Fibroblast of gingiva (primary cell): Measurements from ENCODE around the gene MYO1D.
A peak's percentile ranks its signal among the peaks of the same experiment; 100 is the strongest.

Source experiments
- DNase-seq: peaks from one replicate; pipeline ENCODE4 v3.0.0-alpha.2; 2011; ENCODE audit warnings: low read depth

Gene MYO1D

GRCh38 chr17:32819035-32819434 is 57.9 kb downstream of the MYO1D start:
- DNase-seq, result peak; percentile 66

- DNase-seq, result no peak
Observed at GRCh38 chr17:32815460-32815859, 61.5 kb downstream of the MYO1D start.

DNA sequence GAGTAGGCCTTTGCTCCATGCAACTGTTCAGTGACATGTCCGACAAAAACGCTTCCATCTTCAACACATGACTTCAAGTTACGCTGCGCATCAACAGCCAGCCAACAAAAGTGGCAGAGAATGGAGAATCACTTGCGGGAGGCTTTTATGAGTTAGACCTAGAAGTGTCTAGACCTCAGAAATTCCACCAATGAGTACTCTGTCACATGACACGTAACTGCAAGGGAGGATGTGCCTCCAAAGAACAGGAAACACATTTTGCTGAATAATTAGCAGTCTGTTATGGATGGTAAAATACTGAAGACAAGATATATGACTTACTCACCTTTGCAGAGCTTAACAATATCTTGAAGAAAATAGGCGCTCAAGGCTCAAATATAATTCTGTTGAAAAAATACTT is 62.1 kb downstream of the MYO1D start:
- no peak for DNase-seq

GRCh38 chr17:32813021-32813420 is 63.9 kb downstream of the MYO1D start:
- DNase-seq, result peak; percentile 71

DNA sequence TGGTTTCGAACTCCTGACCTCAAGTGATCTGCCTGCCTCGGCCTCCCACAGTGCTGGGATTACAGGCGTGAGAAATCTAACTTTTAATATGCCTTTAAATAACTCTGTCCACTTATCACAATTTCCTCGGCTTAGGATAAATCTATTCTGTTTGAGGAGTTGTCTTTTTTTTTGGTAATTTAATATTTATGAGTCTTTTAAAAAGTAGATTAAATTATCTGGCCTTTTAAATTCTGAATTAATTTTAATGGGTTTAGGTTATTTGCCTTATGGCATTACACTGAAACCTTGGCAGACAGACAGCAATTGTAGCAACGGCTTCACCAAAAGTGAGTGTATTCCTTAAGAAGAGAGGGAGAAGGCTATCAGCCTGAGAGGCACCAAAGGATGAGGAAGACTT is 66.2 kb downstream of the MYO1D start:
- no peak for DNase-seq

DNA sequence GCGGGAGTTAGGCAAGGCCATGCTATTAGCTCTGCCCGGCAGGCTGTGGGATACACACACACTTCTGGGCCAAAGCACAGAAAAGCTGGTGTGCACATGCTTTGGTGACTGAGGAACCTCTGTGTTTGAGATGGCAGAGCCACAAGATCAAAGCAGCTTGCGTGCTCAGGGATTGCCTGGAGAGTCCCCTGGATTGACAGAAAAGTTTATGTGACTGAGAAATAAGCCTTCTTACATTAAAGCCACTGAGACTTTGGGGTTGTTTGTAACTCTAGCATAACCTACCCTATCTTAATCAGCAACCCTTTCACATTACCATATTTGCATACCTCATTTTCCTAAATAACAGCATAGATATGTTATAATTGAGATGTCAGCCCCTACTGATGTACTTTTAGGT is 69.3 kb downstream of the MYO1D start:
- no peak for DNase-seq

- DNase-seq, result no peak
Observed at GRCh38 chr17:32806646-32807045, 70.3 kb downstream of the MYO1D start.

DNA sequence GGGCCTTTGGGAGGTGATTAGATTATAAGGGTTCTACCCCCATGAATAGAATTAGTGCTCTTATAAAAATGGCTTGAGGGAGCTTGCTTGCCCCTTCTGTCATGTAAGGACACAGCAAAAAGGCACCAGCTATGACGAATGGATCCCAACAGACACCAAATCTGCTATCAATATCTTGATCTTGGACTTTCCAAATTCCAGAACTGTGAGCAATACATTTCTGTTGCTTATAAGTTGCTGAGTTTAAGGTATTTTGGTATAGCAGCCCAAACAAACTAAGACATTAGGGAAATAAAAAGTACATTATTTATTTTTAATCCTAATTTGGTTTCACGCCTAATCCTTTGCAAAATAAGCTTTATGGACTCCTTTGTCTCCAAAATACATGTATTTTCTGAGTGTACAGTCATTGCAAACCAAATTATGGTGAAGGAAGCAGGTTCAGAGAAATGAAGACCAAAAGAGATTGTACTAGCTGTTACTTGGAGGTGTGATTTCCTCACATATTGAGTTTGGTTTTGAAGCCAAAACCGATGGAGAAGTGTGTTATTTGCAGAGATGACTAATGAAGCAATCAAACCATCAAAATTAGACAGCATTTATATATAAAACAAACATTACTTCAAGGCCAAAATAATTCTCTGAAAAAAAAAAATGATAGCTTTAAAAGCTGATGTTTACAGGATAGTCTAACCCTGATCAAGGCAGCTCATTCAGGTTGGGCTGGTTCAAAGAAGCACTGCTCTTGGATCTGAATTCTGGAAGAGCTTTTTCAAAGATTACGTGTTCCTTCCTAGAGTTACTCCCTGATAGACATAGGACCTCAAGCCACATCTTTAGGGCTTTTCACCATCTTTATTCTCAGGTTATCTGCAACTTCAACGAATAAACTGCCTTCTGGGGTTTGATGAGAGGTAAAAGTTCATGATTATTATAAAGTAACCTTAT is 71.6 kb downstream of the MYO1D start:
- DNase-seq, result no peak

- peak; percentile 70 for DNase-seq
Observed at GRCh38 chr17:32803544-32803943, 73.4 kb downstream of the MYO1D start.

GRCh38 chr17:32802306-32802705 is 74.6 kb downstream of the MYO1D start:
- DNase-seq, result no peak

DNA sequence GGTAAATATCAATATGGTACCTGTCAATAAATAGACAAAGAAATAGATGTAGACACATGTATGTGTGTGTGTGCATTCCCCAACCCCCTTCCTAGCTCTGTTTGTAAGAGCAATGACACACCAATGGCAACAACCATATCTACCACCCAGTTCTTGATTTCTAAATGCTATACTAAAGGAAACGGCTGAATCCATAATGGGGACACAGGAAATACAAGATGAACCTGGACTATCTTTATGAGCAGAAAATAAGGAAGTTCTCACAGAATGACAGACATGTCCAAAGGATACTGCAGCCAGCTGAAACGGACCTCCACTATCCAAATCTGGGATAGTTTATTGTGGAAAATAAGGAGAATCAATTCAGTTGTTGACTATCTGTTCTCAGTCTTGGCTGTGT is 75.3 kb downstream of the MYO1D start:
- no peak for DNase-seq

- no peak for DNase-seq
Observed at GRCh38 chr17:32801193-32801592, 75.7 kb downstream of the MYO1D start.

- DNase-seq, result no peak
Observed at GRCh38 chr17:32798938-32799337, 78.0 kb downstream of the MYO1D start.

DNA sequence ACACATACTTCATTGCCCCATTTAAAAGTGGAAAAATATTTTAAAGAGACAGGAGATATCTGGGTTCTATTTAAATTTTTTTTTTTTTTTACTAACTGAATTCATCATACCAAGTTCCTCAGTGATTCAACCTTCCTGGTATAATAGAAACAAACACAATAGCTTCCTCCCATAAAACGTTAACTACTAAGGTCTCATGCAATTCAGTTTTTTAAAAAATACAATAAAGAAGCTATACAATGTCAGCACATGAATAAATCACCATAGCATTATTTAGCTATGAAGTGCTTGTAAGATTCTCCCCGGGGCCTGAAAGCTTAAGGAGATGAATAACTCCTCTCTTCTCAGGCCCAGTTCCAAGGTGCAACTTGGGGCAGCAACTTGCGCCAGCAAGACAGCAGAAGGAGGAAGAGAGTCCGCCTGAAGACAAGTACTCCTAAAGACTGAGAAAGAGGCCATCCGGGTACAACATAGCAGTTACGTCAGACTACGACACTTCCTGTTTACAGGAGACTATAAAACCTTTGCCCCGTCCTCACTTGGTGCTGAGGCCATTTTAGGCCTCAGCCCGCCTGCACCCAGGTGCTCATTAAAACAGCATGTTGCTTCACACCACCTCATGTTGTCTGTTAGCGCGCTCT is 81.5 kb downstream of the MYO1D start:
- no peak for DNase-seq

- DNase-seq, result no peak
Observed at GRCh38 chr17:32794533-32795246, 82.2 kb downstream of the MYO1D start.

DNA sequence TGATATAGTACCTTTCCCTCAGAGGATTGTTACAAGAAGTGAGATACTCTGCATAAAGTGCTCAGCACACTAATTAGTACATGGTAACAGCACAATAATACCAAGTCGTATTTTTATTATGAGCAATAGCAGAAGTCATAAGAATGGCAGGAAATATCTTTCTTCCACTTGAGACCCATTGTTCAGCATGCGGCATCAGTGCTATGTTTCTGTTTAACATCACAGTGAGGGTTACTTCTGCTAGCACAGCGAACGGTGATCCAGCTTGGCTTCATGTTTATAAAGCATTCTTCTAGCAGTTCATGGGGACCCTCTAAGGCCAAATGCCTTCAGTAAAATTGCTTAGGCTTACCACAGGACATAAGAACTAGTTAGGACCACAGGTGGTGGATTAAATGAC is 83.1 kb downstream of the MYO1D start:
- DNase-seq, result no peak

- no peak for DNase-seq
Observed at GRCh38 chr17:32792207-32792606, 84.7 kb downstream of the MYO1D start.

DNA sequence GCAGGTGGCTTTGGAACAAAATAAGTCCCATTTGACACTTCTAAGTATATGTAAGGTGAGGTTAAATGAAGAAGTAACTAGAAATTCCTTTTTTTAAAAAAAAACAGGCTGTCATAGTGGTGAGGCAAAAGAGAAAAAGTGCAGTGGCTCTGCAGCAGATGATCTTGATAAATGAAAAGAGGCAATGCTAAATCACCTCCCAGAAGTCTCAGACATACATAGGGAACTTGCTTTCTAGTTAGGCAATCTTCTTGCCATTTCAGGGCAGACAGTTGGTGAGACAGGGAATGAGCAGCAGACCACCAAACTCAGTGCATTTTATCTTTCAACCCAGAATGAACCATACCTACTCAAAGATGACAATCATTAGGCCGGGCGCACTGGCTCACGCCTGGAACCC is 90.8 kb downstream of the MYO1D start:
- no peak for DNase-seq

- DNase-seq, result no peak
Observed at GRCh38 chr17:32784113-32784512, 92.8 kb downstream of the MYO1D start.

GRCh38 chr17:32783602-32784001 is 93.3 kb downstream of the MYO1D start:
- peak; percentile 54 for DNase-seq

DNA sequence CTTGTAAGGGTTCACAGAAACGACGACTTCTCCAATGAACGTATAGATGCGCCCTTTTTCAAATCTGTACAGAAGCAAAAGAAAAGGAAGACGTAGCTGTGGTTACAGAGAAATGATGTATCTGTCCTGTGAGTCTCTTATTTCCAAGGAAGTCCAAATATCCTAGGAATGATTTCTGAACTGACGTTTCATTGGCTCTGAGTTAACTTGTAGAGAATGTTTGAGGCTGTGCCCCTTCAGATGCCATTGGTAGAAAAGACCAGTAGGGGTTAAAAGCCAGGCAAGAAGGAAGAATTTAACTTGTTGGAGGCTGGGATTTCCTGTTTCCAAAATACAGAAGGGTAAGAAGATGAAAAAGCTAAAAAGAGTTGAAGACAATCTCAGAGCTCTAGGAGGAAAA is 96.2 kb downstream of the MYO1D start:
- DNase-seq, result no peak

DNA sequence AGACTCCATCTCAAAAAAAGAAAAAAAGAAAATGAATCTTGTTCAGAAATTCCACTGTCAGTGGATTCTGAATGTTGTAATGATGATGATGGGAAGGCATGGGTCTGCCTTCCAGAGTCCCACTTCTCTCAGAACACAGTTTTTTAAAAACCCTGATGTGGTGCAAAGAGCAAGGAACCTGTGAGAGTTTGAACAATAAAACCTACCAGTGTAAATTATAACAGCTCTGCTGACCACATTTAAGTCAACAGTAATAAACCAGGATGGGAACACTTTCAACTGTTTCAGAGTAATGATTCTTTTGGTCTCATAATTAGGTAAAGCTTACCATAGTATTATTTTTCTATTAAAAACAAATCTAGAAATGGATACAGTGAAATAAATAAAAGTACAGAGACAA is 99.0 kb downstream of the MYO1D start:
- no peak for DNase-seq

DNA sequence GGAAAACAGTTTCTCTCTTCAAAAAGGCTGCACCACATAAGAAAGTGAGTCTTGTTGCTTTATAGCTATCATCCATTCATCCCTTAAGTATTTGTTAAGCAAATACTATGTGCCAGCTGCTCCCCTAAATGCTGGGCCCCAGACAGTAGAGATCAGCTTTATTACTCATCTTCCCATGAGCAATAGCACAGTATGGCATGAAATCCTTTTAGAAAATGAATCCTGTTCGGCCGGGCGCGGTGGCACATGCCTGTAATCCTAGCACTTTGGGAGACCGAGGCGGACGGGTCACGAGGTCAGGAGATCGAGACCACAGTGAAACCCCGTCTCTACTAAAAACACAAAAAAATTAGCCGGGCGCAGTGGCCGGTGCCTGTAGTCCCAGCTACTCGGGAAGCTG is 99.5 kb downstream of the MYO1D start:
- no peak for DNase-seq
